SH-SY5Y (cell line): ENCODE measurements around the gene YY2.

Source experiments
- GATA2 ChIP-seq: IDR thresholded peaks from 2 replicates; pipeline ENCODE4 v1.6.1; 2011; ENCODE audit warnings: mild to moderate bottlenecking, low read depth, low read length
- GATA3 ChIP-seq: IDR thresholded peaks from 2 replicates; pipeline ENCODE4 v1.6.1; 2011; ENCODE audit warnings: low read depth, mild to moderate bottlenecking, low read length, moderate library complexity

Gene YY2

DNA sequence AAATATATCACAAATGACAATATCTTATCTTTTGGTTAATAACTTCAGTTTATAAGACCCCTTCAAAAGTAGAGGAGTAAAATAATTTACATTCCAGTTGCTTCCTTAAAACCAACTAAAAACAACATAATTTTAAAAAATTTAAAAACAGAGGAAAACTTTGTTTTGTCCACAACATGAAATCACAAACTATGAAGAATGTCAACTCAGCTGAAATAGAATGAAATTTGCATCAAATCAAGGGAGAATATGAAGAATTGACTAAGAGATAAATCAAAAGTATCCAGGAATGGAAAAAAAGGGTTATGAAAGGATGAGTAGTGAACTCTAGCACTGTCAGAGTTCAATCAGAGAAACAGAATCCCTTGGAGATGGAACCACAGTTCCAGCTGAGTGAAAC is 2.2 kb upstream of the YY2 start:
- TF ChIP-seq GATA2, result no peak
- TF ChIP-seq GATA3, result no peak

GRCh38 chrX:21856504-21856903 is 717 bp downstream of the YY2 start:
- TF ChIP-seq GATA2 (no peak), GATA3 (no peak)

DNA sequence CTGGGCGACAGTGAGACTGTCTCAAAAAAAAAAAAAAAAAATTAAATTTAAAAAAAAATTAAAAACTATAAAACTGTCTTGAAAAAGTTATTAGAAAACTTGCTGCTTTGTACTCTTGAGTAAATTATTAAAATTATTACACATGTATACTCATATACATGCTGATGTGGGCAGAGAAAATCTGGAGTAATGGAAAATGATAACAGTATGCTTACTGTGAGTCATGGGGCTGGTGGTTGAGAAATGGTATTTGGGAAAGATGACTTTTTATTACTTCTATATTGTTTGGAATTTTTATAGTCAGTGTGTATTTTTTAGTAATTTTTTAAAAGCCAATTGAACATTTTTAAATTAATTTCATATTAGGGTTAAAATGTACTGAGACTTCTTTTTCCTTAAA is 7.5 kb downstream of the YY2 start:
- TF ChIP-seq GATA3 (no peak), GATA2 (no peak)

DNA sequence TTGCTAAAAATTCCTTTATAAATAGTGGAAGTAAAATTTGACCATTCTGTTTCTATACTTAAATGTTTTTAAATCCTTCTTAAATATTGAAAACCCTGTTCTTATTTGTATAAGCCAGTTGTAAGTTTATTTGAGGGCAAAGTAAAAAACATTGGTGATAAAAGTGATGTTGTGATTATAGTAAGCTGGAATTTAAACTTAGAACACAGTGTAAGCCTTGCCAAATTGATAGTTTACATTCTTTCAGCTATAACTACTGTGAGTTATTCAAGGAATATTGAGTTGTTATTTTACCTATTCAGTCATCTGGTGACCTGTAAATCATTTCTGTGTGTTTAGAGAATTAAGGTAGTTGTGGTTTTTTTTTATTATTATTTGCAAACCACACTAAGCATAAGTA is 9.6 kb downstream of the YY2 start:
- TF ChIP-seq GATA3 (no peak), GATA2 (no peak)

GRCh38 chrX:21870494-21870893 is 14.7 kb downstream of the YY2 start:
- TF ChIP-seq GATA3, result no peak

GRCh38 chrX:21873063-21873775 is 17.4 kb downstream of the YY2 start:
- no peak for TF ChIP-seq GATA2
- TF ChIP-seq GATA3, result no peak

- TF ChIP-seq GATA2 (no peak), GATA3 (no peak)
Measured at GRCh38 chrX:21875013-21875412, 19.2 kb downstream of the YY2 start.

GRCh38 chrX:21881881-21882574 is 26.2 kb downstream of the YY2 start:
- TF ChIP-seq GATA2 (no peak), GATA3 (no peak)

- no peak for TF ChIP-seq GATA3
- TF ChIP-seq GATA2, result no peak
Measured at GRCh38 chrX:21883258-21883657, 27.5 kb downstream of the YY2 start.

DNA sequence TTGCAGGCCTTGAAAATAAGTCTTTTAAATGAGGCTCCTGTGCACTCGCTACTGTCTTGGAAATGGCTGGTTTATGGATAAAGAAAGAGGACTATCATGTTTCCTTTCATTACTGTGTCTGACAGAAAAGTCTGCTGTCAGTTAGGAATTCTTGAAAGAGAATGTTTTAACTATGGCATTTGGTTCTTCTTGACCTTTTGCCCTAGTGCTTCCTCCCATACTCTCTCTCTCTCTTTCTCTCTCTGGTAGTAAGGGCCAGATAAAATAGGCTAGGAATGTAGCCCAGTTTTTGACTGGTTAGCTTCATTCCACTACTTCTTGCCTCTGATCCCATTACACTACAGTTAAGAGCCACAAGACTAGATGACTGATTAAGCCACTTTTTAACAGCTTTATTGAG is 29.8 kb downstream of the YY2 start:
- TF ChIP-seq GATA2, result no peak

- no peak for TF ChIP-seq GATA2
- TF ChIP-seq GATA3, result no peak
Measured at GRCh38 chrX:21905313-21905712, 49.5 kb downstream of the YY2 start.

DNA sequence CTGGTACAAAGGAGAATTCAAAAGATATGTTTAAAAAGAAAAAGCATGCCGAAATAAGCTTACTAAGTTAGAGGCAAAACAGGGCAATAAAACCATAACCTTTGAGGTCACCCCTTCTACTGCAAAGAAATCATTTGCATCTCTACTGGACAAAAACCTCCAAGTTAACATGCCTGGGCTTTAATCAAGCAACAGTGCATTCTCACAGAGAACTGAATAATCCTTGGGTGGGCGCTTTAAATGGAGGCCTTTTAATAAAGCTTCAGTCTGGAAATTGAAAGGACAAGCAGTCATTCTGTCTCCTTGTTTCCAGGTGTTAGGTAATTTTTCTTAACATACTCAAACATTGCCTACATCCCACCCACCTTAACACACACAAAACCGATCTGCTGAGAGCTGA is 50.2 kb downstream of the YY2 start:
- TF ChIP-seq GATA3 (no peak), GATA2 (no peak)

GRCh38 chrX:21907260-21907659 is 51.5 kb downstream of the YY2 start:
- TF ChIP-seq GATA2 (no peak), GATA3 (no peak)
